GM21723 (cell line): ENCODE results near the gene SVOP.

Experiments
- ATAC-seq: cut with Tn5 transposase; IDR thresholded peaks from one replicate; pipeline ENCODE4 v1.9.1; 2021; ENCODE audit warnings: mild to moderate bottlenecking, moderate library complexity; ENCODE audit not compliant: unreplicated experiment

The SVOP gene

DNA sequence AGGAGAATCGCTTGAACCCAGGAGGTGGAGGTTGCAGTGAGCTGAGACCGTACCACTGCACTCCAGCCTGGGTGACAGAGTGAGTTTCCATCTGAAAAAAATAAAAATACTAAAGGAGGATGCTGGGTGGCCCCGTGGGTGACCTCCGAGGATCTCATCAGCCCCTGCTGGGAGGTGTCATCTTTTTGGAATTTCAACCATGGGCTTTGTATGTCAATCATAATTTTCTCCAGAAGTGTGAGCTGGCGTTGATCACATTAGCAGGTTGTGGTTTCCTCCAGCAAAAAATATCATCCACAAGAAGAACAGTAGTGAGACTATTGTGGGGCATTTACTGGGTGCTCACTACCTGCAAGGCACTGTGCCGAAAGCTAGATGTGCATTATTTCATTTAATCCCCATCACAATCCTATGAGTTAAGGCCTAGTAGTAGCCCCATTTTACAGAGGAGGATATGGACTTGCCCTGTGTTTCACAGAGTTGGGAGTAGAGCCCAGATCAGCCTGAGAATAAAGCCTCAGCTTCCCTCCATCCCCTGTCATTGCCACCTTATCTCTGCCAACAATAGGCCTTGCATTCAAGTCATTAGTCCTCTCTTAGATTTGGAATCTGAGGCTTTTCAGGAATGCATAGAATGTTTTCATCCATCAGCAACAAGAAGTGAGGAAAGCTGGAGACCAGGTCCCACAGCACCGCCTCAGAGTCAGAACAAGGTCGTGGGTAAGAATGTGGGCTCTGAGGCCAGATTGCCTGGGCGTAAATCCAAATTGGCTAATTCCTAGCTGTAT is 39.8 kb downstream of the SVOP start:
- no peak for ATAC-seq

DNA sequence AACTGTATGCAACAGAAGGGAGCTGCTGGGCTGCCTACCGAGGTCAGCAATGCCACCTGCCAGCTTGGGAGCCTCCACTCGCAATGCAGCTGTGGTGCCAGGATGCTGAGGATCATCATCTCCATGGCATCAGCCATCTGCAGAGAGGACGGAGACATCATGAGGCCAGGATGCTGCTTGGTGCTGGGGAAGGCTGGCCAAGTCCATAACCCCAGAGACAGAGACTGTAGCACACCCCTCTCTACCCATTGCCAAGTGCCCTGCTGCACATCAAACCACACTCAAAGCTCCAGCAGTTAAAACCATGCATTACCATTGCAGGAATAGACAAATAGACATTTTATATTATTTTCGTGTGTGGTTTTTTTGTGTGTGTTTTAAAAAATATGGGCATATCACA is 43.5 kb downstream of the SVOP start:
- no peak for ATAC-seq

DNA sequence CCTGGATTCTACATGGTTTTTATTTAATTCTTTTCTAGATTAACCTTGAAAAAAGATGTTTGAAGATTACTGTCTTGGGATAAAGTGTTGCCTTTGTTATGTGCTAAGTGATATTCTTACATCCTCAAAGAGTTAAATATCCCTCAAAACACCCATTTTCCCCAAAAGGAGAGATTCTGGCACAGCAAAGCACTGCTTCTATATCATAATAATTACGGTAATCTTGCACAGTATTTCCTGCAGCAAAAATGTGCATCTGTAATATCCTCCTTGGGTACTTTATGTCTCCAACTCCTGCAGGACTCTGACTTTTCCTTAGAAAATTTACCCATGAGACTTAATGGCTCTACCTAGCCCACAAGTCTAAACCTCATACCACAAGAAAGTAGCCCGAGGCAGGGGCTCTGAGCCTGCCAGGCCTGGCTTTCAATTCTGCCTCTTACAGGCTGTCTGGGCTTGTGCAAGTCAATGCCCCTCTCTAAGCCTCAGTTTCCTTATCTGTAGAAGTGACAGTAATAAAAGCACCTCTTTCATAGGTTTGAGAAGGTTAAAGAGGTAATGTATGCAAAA is 45.8 kb downstream of the SVOP start:
- no peak for ATAC-seq

DNA sequence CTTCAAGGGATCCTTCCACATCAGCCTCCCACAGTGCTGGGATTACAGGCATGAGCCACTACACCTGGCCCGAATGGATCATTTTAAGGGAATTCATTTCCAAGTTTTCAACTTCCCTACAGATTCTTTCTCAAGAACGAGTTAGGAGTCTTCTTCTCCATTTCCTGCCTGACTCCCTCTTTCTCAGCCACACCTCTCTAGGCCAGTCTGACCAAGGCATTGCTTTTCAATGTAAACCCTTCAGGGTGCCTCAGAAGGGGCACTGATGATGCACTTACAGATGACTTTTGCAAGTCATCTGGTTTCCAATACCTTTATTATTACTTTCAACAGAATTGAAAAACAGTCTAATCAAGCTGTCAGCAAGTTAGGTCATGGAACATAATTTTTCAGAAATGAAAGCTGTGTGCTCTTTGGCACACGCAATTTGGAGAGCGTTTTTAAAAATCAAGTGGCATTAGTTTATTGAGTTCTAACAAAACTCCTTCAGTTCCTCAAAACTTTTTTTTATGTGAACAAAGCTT is 47.2 kb downstream of the SVOP start:
- no peak for ATAC-seq

DNA sequence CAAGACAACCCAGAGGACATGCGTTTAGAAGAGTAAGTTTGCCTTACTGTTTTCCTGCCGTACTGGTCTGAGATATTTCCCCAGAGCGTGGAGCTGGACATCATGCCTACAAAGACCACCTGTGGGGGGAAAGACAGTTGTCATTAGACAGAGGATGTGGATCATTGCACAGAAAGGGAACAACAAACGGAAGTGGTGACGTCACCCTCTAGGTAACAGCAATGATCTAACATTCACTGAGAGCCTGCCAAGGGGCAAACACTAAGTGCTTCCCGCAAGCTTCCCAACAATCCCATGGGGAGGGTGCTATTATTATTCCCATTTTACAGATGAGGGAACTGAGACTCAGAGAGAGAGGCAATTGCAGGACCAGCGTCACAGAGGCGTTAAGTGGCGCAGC is 48.5 kb downstream of the SVOP start:
- no peak for ATAC-seq

DNA sequence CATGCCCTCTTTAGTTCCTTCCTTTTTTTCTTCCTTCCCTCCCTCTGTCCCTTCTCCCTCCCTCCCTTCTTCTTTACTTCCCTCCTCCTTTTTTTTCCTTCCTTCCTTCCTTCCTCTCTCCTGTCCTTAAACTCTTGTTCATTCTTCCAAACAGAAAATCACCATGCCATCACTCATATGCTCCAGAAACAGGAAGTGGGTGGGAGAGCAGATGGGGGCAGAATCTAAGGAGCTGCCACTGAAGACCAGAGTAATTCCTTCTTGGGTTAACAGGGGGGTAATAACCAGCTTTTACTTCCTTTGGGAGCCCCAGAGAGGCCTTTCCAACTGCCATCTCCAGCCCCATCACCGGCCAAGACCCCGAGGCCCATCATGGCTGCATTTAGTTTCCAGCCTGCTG is 51.2 kb downstream of the SVOP start:
- no peak for ATAC-seq

DNA sequence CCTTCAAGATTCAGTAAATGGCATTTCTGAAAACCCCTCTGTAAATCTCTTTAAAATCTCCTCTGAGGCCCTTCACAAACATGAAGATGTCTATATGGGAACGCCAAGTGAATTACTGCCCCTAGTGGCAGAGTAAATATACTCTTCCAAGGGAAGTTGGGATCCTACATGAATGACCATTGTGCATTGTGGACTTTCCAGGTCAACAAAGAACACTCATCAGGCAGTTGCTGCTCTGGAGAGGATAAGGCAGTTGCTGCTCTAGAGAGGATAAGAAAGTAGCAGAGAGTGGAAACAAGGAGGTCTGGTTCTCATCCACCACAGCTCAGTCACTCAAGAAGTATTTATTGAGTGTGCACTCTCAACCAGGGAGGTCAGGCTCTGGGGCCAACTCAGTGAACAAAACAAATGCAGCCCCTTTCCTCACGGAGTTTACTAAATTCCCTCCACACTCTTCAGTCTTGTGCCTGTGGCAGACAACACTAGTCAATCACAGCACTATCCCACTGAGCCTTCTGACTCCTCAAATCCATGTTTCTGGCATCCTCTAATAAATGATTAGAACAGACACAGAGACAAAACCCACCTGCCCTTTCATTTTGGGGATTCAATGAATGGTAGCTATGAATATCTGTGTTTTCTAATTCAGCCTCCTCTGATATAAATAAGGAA is 52.9 kb downstream of the SVOP start:
- ATAC-seq, result no peak

DNA sequence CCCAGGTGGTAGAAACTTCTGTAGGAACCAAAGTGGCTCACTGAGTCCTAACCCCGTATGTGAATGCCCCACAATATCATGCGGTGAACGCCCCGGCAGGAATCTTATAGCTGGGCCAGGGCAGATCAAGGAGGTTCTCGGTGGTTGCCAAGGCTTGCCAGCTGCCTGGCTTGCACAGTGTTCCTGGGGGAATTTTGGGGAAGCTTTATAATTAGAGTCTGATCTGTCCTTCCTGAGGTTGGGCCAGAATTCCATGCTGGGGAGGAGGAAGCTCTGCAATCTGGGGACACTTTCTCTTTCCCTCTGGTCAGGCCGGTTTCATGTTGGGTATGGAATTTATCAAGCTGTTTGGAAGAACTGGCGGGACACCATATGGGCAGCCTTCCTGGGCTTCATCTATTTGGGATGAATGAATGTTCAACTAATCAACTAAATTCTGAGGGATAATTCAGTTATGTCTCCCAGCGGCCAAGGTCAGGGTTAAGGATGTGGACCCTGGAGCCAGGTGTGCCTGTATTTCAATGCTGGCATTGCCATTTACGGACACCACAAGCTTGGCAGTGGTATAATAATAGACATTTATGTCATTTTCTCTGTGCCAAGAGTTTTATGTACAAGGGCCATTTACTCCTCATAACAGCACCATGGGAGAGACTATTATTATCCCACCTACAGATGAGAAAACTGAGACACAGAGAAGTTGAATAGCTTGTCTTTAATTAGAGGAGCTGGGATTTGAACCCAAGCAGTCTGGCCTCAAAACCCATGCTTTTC is 54.3 kb downstream of the SVOP start:
- ATAC-seq, result no peak

DNA sequence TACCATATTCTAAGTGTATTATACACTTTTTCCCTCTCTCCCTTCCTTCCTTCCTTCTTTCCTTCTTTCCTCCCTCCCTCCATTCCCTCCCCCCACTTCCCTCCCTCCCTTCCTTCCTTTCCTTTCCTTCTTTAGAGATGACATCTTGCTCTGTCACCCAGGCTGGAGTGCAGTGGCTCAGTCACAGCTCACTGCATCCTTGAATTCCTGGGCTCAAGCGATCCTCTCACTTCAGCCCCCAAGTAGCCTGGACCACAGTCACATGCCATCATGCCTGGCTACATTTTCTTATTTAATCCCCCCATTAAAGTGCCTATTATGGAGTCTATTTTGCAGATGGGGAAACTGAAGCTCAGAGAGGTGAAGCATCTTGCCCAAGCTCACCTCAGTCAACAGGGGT is 55.0 kb downstream of the SVOP start:
- ATAC-seq, result no peak

DNA sequence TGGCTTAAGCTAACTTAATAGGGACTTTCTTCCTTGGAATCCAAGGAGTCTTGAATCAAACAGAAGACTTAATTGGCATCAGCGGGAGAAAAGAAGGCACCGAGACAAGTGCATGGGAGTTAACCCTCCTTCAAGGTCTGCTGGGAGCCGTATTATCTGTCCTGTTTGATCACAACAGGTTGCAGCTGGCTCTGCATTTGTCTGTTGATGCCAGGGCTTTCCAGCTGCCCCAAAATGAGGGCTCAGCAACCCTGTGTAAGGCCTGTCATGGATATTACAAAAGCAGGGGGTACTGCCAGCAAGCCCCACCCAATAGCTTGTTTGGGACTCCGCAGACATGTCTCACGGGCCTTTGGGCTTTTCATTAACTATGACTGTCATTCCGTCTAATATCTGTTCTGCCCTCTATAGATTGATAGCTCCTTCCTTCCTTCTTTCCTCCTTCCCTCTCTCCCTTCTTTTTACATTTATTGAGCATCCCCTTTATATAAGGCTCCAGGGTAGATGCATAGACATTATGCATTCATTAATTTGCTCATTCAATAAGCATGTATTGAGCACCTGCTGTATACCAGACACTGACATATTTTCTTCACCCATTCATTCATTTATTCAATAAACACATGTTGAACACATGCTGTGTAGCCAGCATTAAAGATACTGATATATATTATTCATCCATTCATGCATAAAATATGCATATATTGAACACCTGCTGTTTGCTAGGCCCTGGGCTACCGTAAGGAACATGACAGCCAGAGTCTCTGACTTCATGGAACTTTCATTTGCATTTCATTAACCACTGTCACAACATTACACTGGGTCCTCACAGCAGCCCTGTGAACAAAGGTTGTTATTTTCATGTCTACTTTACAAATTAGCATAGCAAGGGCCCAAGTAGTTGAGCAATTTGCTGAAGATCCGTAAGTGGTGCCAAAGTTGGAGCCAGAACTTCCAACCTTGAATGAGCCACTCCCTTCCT is 56.2 kb downstream of the SVOP start:
- no peak for ATAC-seq

DNA sequence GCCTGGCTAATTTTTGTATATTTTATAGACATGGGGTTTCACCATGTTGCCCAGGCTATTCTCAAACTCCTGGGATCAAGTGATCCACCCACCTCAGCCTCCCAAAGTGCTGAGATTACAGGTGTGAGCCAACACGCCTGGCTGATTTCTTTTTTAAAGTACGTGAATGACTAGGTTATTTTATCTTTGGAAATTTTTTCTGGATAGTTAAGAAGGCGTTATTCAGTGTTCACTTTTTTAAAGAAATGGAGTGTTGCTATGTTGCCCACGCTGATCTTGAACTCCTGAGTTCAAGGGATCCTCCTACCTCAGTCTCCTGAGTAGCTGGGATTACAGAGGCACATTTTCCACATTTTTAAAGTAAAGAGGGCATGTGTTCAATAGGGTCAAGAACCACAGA is 58.6 kb downstream of the SVOP start:
- ATAC-seq, result no peak

DNA sequence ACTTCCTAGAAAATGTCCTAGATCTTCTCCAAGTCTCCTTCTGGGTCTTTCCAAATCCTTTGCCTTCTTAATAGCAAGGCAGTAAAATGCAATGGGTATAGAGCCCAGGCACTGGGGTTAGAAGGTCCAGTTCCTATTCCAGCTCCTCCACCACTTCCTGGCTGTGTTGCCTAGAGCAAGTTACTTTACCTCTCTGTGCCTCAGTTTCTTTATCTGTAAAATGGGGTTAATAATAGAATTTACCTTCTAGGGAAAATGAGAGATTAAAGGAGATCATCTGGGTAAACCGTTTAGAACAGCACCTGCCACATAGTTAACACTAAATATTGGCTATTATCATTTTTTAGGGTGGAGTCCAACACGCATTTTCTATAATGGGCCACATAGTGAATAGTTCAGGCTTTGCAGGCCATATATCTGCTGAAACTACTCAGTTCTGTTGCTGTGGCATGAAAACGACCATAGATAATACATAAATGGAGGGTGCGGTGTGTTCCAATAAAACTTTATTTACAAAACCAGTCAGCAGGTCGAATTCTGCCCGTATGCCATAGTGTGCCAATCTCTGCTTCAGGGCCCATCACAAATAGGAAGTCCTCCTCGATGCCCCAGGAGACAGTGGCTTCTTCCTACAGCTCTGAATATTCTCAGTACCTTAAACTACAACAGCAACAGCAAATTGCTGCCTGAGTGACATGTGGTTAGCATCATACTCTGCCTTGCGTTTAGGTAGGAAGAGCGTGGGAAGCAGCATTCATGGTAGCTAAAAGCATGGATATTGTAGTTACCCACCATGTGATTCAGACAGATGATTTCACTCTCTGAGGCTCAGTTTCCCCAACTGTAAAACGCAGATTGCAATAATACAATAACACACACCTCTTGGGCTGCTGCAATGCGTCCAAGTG is 60.9 kb downstream of the SVOP start:
- no peak for ATAC-seq

DNA sequence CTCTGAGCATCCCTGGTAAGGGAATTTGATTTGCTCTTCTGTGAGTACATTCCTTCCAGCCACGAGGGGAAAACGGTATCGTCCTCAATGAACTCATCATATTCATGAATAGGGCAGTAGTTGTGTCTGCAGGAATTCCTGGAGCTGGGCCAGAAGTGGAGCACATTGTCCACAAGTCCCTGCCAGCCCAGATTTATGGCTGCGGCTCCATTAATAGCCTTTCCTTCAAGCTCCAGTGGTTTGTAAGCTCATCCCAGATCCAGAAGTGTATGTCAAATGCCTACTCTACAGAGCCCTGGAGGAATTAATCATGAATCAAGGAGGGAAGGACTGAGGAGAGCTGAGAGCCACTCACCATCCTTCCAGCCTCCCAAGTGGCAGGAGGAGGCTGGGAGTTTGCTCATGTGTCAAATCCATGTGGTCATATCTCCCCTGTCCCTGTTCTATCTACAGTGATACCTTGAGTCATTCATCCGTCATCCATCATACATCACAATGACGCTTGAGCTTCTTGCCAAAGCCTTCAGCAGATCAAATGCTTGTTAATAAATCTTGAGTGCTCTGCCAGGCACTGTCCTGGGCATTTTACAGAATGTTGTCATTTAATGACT is 65.5 kb downstream of the SVOP start:
- ATAC-seq, result no peak

DNA sequence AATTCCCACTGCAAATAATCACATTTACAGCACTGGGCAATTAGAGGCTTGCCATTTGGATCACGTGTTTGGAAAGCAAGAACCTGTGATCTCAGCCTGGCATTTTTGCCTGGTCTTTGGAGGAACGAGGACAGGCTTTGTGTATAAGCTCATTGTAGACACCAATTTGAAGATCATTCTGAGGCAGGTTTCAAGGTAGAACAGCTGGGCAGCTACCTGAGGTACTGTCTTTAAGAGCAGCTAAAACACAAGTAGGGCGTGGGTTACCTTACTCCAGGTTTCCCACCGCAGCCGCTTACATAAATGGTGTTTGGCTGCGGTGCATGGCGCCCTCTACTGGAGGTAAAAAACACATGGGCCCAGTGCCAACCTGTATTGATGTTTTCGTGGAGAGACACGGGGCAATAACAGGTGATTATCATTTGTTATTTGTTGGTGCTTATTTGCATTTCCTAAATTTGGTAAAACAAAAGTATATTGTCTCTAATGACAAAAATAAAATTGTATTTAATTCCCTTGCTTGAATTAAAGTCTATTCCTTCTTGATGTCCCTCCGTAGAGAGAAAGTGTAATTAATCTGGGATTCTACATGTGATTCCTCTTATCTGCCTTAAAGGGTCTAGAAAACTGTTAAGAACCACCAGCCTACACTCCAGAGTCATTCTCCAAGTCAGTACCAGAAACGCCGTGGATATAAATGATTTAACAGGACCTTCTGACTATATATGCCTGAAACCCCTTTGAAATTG is 69.7 kb downstream of the SVOP start:
- ATAC-seq, result no peak

DNA sequence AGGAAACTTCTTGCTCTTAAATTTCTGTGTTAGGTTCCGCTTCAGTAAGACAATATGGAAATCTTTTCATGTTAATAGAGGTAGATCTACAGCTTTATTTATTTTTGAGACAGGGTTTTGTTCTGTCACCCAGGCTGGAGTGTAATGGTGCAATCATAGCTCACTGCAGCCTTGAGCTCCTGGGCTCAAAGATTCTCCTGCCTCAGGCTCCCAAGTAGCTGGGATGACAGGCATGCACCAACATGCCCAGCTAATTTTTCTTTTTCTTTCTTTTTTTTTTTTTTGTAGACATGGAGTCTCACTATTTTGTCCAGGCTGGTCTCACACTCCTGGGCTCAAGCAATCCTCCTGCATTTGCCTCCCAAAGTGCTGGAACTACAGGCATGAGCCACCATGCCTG is 70.9 kb downstream of the SVOP start:
- ATAC-seq, result no peak

DNA sequence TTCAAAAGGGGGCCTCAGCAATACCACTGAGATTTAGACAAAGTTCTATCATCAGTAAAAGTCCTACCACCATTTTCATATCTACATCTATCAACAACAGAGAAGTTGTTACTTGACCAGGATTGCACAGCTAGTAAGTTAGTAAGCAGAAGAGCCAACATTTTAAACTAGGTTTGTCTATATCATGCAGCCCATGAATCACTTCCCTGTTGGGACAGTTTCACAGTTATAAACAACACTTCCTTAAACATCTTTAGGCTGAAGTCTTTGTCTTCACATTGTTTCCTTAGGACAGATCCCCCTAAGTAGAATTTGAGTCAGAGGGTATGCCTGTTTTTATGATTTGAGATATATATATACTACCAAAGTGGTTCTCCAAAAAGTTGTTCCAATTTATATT is 72.5 kb downstream of the SVOP start:
- no peak for ATAC-seq

DNA sequence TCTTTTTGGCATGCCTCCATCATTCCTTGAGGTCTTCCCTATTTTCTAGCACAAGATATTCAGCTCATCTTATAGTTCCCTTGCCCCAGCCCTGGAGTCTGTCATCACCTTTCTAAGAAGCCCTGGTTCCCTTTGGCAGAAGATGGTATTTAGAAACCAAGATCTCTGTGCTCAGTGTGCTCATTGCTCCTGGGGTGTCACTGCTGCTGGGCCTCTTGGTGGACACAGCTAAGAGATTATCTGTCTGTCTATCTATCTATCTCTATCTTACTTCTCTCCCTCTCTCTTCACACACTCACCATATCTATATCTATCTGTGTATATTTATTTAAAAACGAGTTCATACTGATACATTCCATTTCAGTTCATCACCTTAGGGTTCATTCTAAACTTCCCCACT is 73.8 kb downstream of the SVOP start:
- ATAC-seq, result no peak

DNA sequence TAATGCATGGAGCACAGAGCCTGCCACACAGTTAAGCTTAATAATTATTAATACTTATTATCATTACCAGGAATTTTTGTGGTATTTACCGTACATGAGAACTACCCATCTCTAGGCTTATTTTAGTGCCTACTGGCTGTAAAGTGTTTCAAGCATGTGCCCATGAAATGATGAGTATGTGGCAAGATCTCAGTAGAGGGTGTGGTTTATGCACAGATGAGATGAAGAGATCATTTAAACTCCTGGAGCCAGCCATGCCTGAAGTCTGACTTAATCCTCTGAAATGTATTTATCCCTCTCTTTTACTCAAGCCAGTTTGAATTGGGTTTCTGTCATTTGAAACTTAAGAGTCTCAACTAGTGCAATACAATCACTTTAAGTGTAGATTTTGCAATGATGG is 80.7 kb downstream of the SVOP start:
- no peak for ATAC-seq
